GM18907 (cell line): ENCODE results near the gene AHDC1.
A peak's percentile ranks its signal among the peaks of the same experiment; 100 is the strongest.

ENCODE experiments used
- ATAC-seq: cut with Tn5 transposase; IDR thresholded peaks from one replicate; pipeline ENCODE4 v1.9.1; 2021; ENCODE audit warnings: mild to moderate bottlenecking, moderate library complexity; ENCODE audit not compliant: unreplicated experiment

AHDC1 gene

DNA sequence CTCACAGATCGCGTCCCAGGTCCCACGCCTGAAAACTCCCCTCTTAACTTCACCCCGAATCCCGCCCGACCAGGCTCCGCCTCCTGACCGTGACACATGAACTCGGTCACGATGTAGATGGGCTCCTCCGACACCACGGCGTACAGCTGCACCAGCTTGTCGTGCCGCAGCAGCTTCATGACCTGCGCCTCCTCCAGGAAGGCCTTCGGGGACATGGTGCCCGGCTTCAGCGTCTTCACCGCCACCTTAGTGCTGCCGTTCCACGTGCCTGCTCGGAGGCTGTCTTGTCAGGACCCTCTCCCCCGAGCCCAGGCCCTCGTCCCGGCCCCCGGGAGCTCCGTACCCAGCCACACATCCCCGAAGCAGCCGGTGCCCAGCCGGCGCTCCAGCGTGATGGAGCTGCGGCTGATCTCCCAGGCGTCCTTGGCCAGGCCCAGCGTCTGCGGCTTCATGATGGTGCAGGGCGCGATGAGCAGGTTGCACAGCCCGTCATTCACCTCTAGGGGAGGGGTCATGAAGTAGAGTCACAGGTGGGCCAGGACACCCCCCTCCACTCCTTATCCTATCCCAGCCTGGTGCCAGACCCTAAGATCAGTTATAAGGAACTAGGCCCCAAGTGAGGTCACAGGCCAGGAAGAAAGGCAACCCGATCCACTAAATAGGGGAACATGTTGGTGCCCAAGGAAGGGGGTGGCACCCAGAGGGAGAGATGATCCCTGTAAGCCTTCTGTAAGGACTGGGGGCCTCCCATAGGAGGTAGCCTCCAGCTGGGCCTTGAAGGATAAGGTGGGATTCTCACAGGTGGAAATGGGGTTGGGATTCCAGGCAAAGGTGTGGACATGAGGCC, 11.6 kb upstream of the AHDC1 start:
- ATAC-seq: no peak

- ATAC-seq: no peak
Measured at GRCh38 chr1:27614625-27615344, 10.8 kb upstream of the AHDC1 start.

DNA sequence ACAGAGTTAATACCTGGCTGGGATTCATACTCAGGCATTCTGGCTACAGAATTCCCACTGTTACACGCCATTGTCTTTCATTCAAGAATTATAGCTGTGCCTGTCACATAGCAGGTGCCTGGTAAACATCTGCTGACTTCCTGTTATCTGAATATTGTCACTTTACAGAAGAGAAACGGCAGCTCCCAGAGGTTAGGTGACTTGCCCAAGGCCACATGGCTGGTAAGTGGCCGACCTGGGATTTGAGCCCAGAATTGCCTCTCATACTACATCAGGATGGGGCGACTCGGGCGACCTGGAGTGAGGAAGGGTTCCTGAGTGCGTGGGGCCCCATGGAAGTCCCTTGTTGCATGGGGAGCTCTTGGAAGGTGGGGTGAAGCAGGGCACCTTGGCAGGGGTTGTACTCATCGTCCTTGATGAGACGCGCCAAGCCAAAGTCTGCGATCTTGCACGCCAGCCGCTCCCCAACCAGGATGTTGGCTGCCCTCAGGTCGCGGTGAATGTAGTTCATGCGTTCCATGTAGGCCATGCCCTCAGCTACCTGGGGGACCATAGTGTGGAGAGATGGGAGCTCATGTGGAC, 10.2 kb upstream of the AHDC1 start:
- no peak for ATAC-seq

DNA sequence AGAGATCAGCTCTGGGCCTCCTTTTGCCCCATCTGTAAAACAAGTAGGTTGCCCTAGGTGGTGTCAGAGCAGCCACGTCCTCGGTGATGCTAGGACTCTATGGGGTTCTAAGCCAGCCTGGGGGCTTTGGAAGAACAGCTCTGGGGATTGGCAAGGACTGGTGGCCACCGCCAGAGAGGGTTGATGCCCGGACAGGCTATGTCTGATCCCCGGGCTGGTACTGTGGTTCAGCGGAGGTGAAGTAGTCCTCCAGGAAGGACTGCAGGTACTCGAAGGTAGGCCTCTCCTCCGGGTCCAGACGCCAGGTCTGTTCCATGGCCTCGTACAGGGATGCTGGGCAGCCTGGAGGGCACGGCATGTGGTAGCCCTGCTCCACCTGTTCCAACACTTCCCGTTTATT, 8.8 kb upstream of the AHDC1 start:
- ATAC-seq: no peak

DNA sequence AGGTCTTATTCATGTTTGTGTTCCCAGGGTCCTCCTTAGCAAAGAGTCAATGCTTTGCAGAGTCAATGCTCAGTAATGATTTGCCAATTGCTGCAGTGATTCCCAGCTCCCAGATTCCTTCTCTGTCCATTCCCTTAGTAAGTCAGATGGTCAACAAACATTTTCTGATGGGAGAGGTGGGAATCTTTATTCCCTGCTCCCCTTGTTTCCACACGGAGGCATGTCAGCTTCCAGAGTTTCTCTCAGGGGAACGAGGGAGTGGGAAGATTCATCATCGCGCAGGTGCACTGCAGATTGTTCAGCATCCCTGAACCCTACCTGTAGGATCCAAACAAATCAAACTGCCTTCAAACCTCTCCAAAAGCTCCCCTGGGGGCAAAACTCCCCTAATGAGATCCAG, 7.5 kb upstream of the AHDC1 start:
- ATAC-seq: no peak

GRCh38 chr1:27609618-27610240, 5.8 kb upstream of the AHDC1 start:
- peak; percentile 26 for ATAC-seq

DNA sequence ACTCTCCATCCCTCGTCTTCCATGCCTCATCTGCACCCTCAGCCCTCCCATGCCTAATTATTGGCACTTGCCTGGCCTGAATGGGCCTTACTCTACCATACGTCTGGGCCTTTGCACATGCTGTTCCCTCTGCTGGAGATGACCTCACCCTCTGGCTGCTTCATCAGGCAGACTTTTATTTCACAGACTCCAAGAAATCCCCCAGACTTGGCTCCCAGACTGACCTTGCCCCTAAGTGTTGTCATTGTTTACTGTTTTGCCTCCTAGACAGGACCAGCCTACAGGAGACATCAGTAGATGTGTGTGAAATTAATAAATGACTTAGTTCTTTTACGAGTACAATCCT, 5.2 kb upstream of the AHDC1 start:
- ATAC-seq: peak; percentile 38

DNA sequence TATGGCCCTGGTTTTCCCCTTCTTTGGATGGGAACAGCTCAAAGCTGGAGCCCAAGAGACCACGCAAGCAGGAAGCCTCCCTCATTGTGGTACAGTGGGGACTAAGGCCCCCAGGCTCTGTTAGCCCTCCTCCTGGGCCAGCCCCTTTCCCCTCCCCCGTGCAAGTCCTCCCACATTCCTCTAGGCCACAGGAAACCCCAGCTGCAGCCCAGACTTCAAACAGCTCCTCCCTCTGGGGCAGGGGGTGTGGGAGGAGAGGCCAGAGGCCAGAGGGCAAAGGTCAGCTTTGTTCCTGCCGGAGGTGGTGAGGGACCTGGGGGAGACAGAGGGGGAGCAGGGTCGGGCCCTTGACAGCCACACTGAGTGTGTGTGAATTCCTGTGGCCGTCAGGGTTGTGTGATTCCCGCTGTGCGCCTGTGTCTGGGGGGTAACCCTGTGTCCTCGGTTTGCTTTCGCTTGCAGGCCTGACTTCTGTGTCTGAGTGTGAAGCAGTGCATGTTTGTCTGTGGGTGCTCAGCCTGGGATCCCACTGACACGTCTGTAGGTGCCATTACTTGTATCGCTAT, 3.4 kb upstream of the AHDC1 start:
- ATAC-seq: no peak

DNA sequence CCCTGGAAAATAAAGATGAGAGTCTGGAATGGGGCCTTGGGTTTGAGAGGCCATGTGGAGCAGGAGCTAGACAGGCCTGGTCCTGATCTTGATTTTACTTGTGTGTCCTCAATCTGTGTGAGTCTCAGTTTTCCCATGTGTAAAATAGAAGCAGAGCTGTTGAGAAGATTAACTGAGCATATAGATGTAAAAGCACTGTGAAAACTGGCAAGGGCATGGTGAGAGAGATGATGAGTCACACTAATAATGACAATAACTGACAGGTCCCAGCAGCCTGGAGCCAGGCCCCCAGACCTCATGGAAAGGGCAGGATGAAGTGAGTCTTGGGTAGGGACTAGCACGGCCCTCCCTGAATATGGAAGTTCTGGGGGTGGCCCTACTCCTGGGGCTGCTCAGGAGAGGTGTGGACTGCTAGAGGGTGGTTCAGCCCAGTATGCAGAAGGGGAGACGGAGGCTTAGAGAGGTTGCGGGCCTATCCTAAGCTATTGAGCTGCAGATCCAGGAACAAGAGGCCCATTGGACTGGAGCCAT, 2.8 kb upstream of the AHDC1 start:
- ATAC-seq: no peak

- no peak for ATAC-seq
Measured at GRCh38 chr1:27605796-27606707, 2.1 kb upstream of the AHDC1 start.

GRCh38 chr1:27605300-27605766, 1.4 kb upstream of the AHDC1 start:
- ATAC-seq: no peak

DNA sequence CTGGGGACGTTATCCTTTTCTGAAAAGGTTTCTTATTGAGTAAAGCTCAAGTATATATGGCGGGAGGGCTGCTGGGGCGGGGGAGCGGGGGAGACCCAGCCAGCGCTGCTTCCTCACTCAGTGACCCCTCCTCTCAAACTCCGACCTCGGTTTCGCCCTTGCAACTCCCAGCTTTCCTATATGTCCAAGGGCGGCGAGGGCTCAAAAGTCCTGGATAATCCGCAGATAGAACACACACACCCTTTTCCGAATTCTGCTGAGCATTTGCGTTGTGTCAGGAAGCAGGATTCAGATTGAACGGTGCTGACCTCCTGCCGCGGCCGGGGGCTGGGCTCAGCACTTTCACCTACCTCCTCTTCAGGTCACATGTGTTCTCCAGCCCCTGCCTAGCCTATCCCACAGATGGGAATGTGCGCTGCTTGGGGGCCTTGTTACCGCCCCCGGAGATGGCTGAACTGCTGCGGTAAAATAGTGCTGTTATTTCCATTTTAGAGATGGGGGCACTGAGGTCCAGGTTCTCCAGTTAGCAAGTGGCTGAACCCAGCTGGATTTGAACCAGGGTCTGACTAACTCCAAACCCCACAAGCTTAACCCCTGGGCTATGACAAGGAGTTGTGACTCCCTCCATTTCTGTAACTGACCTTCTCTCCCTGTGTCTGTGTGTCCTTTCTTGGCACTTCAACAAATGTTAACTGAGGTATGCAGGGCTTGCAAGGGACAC, 795 bp upstream of the AHDC1 start:
- ATAC-seq: no peak

DNA sequence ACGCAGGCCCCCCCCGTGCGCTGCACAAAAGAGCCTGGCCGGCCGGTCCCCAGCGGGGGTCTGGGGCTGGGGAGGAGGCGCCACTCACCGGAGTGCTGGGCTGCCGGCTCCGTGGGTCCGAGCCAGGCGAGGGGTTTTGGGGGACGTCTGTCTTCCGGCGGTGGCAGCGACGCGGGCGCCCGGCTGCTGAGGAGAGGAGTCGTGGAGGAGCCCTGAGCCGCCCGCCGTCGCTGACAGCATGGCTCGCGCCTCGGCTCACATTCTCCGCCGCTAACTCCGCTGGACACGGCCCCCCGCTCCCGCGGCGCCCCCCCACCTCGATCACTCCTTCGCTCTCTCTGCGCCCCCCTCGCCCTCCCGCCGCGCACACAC, 649 bp downstream of the AHDC1 start:
- no peak for ATAC-seq

DNA sequence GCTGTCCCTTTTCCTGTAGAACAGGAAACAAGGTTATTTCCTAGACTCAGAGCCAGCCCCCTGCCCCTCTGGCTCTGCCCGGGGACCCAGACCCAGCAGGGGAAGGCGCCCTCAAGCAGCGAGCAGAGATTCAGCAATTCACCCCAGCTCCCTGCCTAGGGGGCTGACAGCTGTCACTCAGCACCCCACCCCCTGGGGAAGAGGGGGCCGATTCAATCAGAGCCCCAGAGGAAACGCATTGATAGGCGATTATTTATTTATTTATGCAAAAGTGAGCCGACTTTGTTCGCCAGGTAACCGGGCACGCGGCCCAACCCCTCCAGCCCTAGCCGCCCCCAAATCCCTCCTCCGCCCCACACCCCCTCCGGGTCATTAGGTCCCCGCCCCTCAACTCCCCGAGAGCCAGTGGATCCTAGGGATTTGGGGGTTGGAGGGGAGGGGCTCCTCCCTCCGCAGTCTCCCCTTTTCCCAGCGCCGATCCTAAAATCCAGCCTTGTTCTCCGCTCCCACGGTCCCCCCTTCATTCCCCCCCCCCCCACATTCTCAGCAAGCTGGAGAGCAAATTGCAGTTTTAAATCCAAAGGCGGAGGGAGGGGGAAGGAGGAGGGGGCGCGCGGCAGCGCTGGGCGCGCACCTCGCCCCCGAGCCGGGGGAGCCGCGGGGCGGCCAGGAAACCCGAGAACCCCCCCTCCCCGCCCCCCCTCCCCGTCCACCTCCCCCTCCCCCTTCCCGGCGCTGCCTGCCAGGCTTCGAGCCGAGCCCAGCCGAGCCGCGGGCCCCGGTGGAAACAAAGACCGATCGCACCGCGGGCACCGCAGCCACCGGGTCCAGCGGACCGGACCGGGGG, 1.3 kb downstream of the AHDC1 start:
- ATAC-seq: no peak

- ATAC-seq: no peak
Measured at GRCh38 chr1:27601771-27602461, 2.0 kb downstream of the AHDC1 start.

- no peak for ATAC-seq
Measured at GRCh38 chr1:27601321-27601770, 2.6 kb downstream of the AHDC1 start.

GRCh38 chr1:27600498-27601175, 3.3 kb downstream of the AHDC1 start:
- ATAC-seq: no peak
